ENCODE data around the gene KIAA1328.

Gene KIAA1328

GRCh38 chr18:37277804-37278203 is 448.9 kb downstream of the KIAA1328 start:
- DNase-seq (ENCODE audit: low read depth, low spot score) = no peak

Data from smooth muscle cell of the brain vasculature (primary cell).